MCF 10A (cell line): ENCODE data around the gene CA6. TPM values are rescaled to one million over a fixed set of nuclear protein-coding genes. Genes with fewer than 3 reads are reported as not detected.
"Not testable (repeated sequence)": the region's sequence is repeated elsewhere in the genome, so short reads cannot be mapped to it uniquely, and the experiment has no call there.

ENCODE experiments used
- BruUV-seq: library from RNA; stranded (reverse); fragments of 400-500 nt; replicated peaks from 2 replicates; lab custom pipeline; 2021; lab: Mats Ljungman, UMichigan
- CTCF ChIA-PET: fragments of 300-600 bp; sonication (Branson Sonifier 250); formaldehyde crosslinking; extraction: SDS; loops from one replicate; lab custom pipeline; 2021; ENCODE audit warnings: antibody characterized with exemption, inconsistent platforms; lab: Yijun Ruan, JAX
- POLR2A ChIA-PET: fragments of 300-600, 350-650 bp; sonication (Branson Sonifier 250); formaldehyde crosslinking; extraction: SDS; loops from one replicate; lab custom pipeline; 2020; ENCODE audit warnings: antibody characterized with exemption, inconsistent platforms; lab: Yijun Ruan, JAX
- DNase-seq: peaks from one replicate; pipeline ENCODE4 v3.0.0-alpha.2; 2018; ENCODE audit not compliant: unreplicated experiment
- H3K27ac Mint-ChIP-seq: one replicate; pipeline ENCODE4 v1.8.0; 2022; ENCODE audit warnings: mild to moderate bottlenecking, low read depth, mixed read lengths; ENCODE audit not compliant: unreplicated experiment
- H3K27me3 Mint-ChIP-seq: one replicate; pipeline ENCODE4 v1.8.0; 2022; ENCODE audit warnings: mixed read lengths; ENCODE audit not compliant: insufficient read depth, unreplicated experiment
- H3K36me3 Mint-ChIP-seq: one replicate; pipeline ENCODE4 v1.8.0; 2022; ENCODE audit warnings: mild to moderate bottlenecking, moderate library complexity, mixed read lengths; ENCODE audit not compliant: insufficient read depth, unreplicated experiment
- H3K4me1 Mint-ChIP-seq: one replicate; pipeline ENCODE4 v1.8.0; 2022; ENCODE audit warnings: mixed read lengths; ENCODE audit not compliant: insufficient read depth, unreplicated experiment
- H3K4me3 Mint-ChIP-seq: one replicate; pipeline ENCODE4 v1.8.0; 2022; ENCODE audit warnings: mild to moderate bottlenecking, moderate library complexity, mixed read lengths; ENCODE audit not compliant: unreplicated experiment
- H3K9me3 Mint-ChIP-seq: one replicate; pipeline ENCODE4 v1.8.0; 2022; ENCODE audit warnings: mixed read lengths; ENCODE audit not compliant: unreplicated experiment
- CTCF ChIP-seq: fragments of 200-600 bp; IDR thresholded peaks from one replicate; pipeline ENCODE4 v1.8.0; 2022; ENCODE audit warnings: antibody characterized with exemption, mild to moderate bottlenecking; ENCODE audit not compliant: unreplicated experiment
- intact Hi-C: fragments of 100-400 bp; cut with micrococcal nuclease; formaldehyde crosslinking; loops from 2 replicates; pipeline ENCODE4 v1.14.1; 2022
- total RNA-seq: library from RNA; stranded (reverse); gene quantifications from 2 replicates; pipeline ENCODE4 v1.2.3, GENCODE V29; 2022

Gene CA6
- total RNA-seq, 1 experiment from 2014 or later = not detected

DNA sequence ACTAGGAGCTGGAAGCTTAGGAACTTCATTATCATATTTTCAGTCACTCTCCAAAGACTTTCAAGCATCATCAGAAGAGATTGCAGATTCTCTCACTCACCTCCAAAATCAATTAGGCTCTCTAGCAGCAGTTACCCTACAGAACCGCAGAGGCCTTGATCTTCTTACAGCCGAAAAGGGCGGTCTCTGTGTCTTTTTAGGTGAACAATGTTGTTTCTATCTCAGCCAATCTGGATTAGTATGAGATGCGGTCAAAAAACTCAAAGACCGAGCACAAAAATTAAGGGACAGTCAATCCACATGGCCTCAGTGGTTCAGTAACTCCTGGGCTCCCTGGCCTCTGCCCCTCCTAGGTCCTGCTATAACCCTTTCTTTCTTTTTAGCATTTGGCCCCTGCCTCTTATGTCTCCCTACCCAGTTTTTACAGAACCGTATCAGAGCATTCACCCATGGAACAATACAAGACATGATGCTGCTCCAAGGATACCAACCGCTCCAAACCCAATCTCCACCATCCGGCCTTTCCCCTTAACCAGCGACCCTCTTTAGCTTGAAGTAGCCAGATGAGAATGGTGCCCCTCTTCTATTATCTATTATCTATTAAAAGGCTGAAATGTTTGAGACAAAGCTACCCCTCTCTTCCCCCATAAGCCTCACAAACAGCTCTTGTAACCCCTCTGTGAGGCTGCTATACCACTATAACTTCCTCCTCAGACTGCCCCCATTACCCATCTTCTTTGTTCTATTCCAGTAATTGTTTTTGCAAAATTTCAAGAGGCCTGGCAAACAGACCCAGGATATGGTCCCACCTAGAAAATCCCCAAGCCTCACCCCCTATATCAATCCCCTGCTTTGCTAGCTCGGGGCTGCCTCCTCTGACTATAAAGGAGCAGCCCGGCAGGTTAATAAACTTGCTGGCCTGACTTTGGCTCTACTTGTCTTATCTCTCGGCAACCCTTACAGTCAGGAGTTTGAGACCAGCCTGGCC is 18.7 kb upstream of the CA6 start:
- H3K27me3 Mint-ChIP-seq = no peaks in the 10 kb centered on the region
- DNase-seq = no peak
- no TSS peak for BruUV-seq
- H3K9me3 Mint-ChIP-seq = no peaks in the 10 kb centered on the region
- intact Hi-C loops = no loop called here
- H3K36me3 Mint-ChIP-seq = no peaks in the 10 kb centered on the region
- H3K27ac Mint-ChIP-seq = no peak overlapping the region
- ChIA-PET CTCF (interaction anchor here (3.3 kb wide), 1 partner anchor 61 kb away, joined by 15 read pairs; no protein-coding TSS in a partner anchor), POLR2A (interaction anchor here (0.9 kb wide), 1 partner anchor 14 kb away, joined by 3 read pairs; no protein-coding TSS in a partner anchor)
- H3K4me3 Mint-ChIP-seq = no peak overlapping the region
- H3K4me1 Mint-ChIP-seq = peaks cover 5% of the 10 kb centered on the region
- no peak for TF ChIP-seq CTCF

GRCh38 chr1:8930116-8930515 is 15.6 kb upstream of the CA6 start:
- Mint-ChIP-seq H3K9me3 (no peaks in the 10 kb centered on the region), H3K36me3 (no peaks in the 10 kb centered on the region), H3K27ac (no peak overlapping the region), H3K4me3 (no peak overlapping the region), H3K27me3 (no peaks in the 10 kb centered on the region), H3K4me1 (peaks cover 5% of the 10 kb centered on the region)
- DNase-seq = no peak
- ChIA-PET CTCF (interaction anchor here (0.7 kb wide), 1 partner anchor 10 kb away, joined by 3 read pairs; no protein-coding TSS in a partner anchor), POLR2A (no interaction called here)
- TF ChIP-seq CTCF = no peak
- intact Hi-C loops = no loop called here
- BruUV-seq = no TSS peak

- not testable (repeated sequence) for BruUV-seq
Measured at GRCh38 chr1:8937051-8937450, 8.6 kb upstream of the CA6 start.

DNA sequence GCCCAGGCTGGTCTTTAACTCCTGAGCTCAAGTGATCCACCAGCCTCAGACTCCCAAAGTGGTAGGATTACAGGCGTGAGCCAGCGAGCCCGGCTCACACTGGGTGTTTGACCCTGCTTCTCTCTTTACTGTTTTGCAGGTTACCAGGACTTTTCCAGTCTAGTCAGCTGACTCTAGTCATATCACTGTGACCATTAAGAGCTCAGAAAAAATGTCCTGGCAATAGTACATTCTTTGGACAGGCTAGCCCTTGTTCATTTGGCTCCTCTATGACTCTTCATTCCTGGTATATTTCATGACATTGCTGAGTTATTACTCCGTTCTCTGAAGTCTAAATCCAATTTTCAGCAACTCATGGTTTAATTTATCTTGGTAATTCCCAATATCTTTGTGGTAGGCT is 8.0 kb upstream of the CA6 start:
- ChIA-PET CTCF (interaction anchor here (1.1 to 2.4 kb wide), 2 partner anchors 20 to 50 kb away, joined by 3 to 12 read pairs; no protein-coding TSS in a partner anchor), POLR2A (no interaction called here)
- intact Hi-C loops = no loop called here
- Mint-ChIP-seq H3K27ac (no peak overlapping the region), H3K4me3 (no peak overlapping the region), H3K9me3 (peaks cover 11% of the 10 kb centered on the region), H3K27me3 (no peaks in the 10 kb centered on the region), H3K4me1 (peaks cover 11% of the 10 kb centered on the region), H3K36me3 (no peaks in the 10 kb centered on the region)
- no peak for DNase-seq
- BruUV-seq = no TSS peak
- no peak for TF ChIP-seq CTCF

More at GRCh38 chr1:8937051-8937450, 8.6 kb upstream of the CA6 start:
- H3K27ac Mint-ChIP-seq, POLR2A ChIA-PET, intact Hi-C loops, H3K27me3 Mint-ChIP-seq, DNase-seq, H3K36me3 Mint-ChIP-seq, H3K4me3 Mint-ChIP-seq: not testable (repeated sequence)
- CTCF ChIA-PET = interaction anchor here (0.6 to 2.4 kb wide), 3 partner anchors 19 to 50 kb away, joined by 3 to 12 read pairs (median 3); no protein-coding TSS in a partner anchor
- H3K4me1 Mint-ChIP-seq = peaks cover 10% of the 10 kb centered on the region
- H3K9me3 Mint-ChIP-seq = peaks cover 11% of the 10 kb centered on the region
